Measurements from ENCODE around the gene AMELY.

DNA sequence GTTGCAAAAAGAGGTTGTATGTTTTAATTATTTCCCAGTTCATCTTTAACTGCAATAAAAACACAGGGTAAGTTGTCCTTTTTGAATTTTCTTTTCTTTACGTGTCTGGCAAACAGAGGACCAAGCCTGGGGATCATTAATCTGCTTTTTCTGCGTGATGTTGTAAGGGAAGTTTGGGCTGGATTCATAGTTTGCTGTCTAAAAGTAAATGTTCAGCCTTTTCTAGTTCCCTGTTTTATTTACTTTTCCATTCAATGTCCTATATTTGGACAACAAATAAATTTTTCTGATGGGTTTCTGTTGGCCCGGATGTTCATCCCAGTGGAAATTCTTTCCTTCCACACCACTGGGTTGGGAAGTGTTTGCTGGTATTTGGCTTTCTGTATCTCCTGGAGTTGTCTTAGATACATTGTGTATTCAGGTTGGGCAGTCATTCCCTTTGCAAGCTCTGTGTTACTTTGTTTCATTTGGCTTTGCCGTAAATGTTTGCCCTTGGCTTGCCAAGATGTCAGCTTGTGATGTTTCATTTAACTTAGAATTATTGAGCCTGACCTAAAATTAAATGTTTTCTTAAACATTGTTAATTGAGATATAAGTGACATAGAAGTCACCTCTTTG lies 20.3 kb upstream of the AMELY start:
- TF ChIP-seq, protein P1, sequence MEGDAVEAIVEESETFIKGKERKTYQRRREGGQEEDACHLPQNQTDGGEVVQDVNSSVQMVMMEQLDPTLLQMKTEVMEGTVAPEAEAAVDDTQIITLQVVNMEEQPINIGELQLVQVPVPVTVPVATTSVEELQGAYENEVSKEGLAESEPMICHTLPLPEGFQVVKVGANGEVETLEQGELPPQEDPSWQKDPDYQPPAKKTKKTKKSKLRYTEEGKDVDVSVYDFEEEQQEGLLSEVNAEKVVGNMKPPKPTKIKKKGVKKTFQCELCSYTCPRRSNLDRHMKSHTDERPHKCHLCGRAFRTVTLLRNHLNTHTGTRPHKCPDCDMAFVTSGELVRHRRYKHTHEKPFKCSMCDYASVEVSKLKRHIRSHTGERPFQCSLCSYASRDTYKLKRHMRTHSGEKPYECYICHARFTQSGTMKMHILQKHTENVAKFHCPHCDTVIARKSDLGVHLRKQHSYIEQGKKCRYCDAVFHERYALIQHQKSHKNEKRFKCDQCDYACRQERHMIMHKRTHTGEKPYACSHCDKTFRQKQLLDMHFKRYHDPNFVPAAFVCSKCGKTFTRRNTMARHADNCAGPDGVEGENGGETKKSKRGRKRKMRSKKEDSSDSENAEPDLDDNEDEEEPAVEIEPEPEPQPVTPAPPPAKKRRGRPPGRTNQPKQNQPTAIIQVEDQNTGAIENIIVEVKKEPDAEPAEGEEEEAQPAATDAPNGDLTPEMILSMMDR (conservative IDR thresholded peaks at IDR 0.05; ENCODE audit: low read depth, low read length): no peak
- TF ChIP-seq EZH2 (IDR thresholded peaks at IDR 0.05; ENCODE audit: borderline replicate concordance, low read depth, low read length, poor library complexity, severe bottlenecking): no peak

Measured in A673 (cell line).